ENCODE results near the gene KLRB1.
"Not testable (repeated sequence)": the region's sequence is repeated elsewhere in the genome, so short reads cannot be mapped to it uniquely, and the experiment has no call there.

- not testable (repeated sequence) for TF ChIP-seq SP1 (IDR thresholded peaks at IDR 0.05); HDGF (IDR thresholded peaks at IDR 0.05; ENCODE audit: borderline replicate concordance); TARDBP (IDR thresholded peaks at IDR 0.05); SUZ12 (IDR thresholded peaks at IDR 0.05)
Observed at GRCh38 chr12:9644985-9645551, 37.4 kb upstream of the KLRB1 start.

Data from HEK293T (cell line).